OCI-LY7 (cell line): ENCODE data around the gene OR10Z1.

ENCODE experiments used
- EZH2phosphoT487 ChIP-seq: fragments of 200-600 bp; sonication (generic); IDR thresholded peaks from 2 replicates; pipeline ENCODE4 v1.6.1; 2018; ENCODE audit warnings: low read depth, borderline replicate concordance, mild to moderate bottlenecking, mixed run types, antibody characterized with exemption, low read length, moderate library complexity, mixed read lengths
- TF ChIP-seq, protein P1 (sequence below): fragments of 200-600 bp; sonication (generic); conservative IDR thresholded peaks from 2 replicates; pipeline ENCODE4 v1.5.1; 2014; ENCODE audit warnings: mild to moderate bottlenecking, antibody characterized with exemption, low read length, moderate library complexity, mixed read lengths

DNA sequence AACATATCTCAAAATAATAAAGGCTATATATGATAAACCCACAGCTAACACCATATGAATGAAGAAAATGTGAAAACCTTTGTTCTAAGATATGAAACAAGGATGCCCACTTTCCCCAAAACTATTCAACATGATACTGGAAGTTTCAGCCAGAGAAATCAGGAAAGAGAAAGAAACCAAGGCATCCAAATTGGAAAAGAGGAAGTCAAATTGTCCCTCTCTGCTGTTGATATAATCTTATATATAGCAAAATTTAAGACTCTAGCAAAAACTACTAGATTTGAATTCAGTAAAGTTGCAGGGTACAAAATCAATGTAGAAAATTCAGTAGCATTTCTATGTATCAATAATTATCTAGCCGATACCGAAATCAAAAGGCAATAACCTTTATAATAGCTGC, 4.3 kb upstream of the OR10Z1 start:
- TF ChIP-seq, protein P1, sequence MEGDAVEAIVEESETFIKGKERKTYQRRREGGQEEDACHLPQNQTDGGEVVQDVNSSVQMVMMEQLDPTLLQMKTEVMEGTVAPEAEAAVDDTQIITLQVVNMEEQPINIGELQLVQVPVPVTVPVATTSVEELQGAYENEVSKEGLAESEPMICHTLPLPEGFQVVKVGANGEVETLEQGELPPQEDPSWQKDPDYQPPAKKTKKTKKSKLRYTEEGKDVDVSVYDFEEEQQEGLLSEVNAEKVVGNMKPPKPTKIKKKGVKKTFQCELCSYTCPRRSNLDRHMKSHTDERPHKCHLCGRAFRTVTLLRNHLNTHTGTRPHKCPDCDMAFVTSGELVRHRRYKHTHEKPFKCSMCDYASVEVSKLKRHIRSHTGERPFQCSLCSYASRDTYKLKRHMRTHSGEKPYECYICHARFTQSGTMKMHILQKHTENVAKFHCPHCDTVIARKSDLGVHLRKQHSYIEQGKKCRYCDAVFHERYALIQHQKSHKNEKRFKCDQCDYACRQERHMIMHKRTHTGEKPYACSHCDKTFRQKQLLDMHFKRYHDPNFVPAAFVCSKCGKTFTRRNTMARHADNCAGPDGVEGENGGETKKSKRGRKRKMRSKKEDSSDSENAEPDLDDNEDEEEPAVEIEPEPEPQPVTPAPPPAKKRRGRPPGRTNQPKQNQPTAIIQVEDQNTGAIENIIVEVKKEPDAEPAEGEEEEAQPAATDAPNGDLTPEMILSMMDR, result no peak
- no peak for TF ChIP-seq EZH2phosphoT487
